Gastrocnemius medialis (tissue), 4 donors: Measurements from ENCODE around the gene SNAI1. TPM values are rescaled to one million over a fixed set of nuclear protein-coding genes. Genes with fewer than 3 reads are reported as not detected.
A peak's percentile ranks its signal among the peaks of the same experiment; 100 is the strongest.

Experiments
- ATAC-seq, 2 donors: fragments of 150-250 bp; one replicate each; pipeline ENCODE4 v1.9.1; 2016
- DNase-seq, 2 donors: peaks; one replicate each; pipeline ENCODE4 v3.0.0-alpha.2; 2019
- H3K27ac ChIP-seq, 4 donors: fragments of 200-600 bp; sonication (generic); 1 replicate in 1 of 4; 2 replicates in 3 of 4; pipeline ENCODE4 v1.5.1; 2016 to 2018; ENCODE audit warnings: mild to moderate bottlenecking in 2 of 4, moderate library complexity in 1 of 4
- H3K27me3 ChIP-seq, 3 donors: fragments of 200-600 bp; sonication (generic) in 2 of 3; 1 replicate in 1 of 3; 2 replicates in 2 of 3; pipeline versions ENCODE4 v1.5.1 to v1.6.0; 2016 to 2019; ENCODE audit warnings: mild to moderate bottlenecking in 1 of 3, moderate library complexity in 1 of 3
- H3K36me3 ChIP-seq, 2 donors: fragments of 200-600 bp; sonication (generic) in 1 of 2; one replicate each; pipeline ENCODE4 v1.5.1; 2017 to 2018
- H3K4me1 ChIP-seq, 2 donors: fragments of 200-600 bp; sonication (generic) in 1 of 2; one replicate each; pipeline ENCODE4 v1.5.1; 2016 to 2017; ENCODE audit warnings: mild to moderate bottlenecking in 2 of 2
- H3K4me3 ChIP-seq, 4 donors: fragments of 200-600 bp; sonication (generic) in 3 of 4; 1 replicate in 1 of 4; 2 replicates in 3 of 4; pipeline ENCODE4 v1.5.1; 2016 to 2019; ENCODE audit warnings: mild to moderate bottlenecking in 2 of 4
- H3K9me3 ChIP-seq, 3 donors: fragments of 200-600 bp; sonication (generic) in 2 of 3; 1 replicate in 1 of 3; 2 replicates in 2 of 3; pipeline ENCODE4 v1.5.1; 2016 to 2019
- POLR2A ChIP-seq, 2 donors: fragments of 450-650 bp; IDR thresholded peaks; one replicate each; pipeline ENCODE4 v1.6.1; 2017; ENCODE audit warnings: antibody characterized with exemption in 2 of 2, mild to moderate bottlenecking in 2 of 2, moderate library complexity in 2 of 2
- in situ Hi-C, 4 donors: fragments of 200-750 bp; cut with MboI; loops; one replicate each; pipeline versions ENCODE4 v1.15.0 to v1.8.0; 2017; ENCODE audit warnings: low sequenced_read_pairs in 4 of 4
- intact Hi-C: fragments of 100-400 bp; cut with DNase I; formaldehyde crosslinking; loops from one replicate; pipeline ENCODE4 v1.15.1; 2023; ENCODE audit warnings: low total_unique reads
- total RNA-seq, 4 donors: library from RNA; depleted of rRNA; stranded (reverse); fragments of >200 nt; gene quantifications; one replicate each; pipeline versions ENCODE4 v1.1.0 to v1.2.3, GENCODE V29; 2016
- TF ChIP-seq, protein P1 (sequence below), 5 experiments: fragments of 450-650 bp in 3 of 5; fragments of 200-600 bp in 2 of 5; sonication (generic) in 2 of 5; IDR thresholded peaks in 4 of 5; conservative IDR thresholded peaks in 1 of 5; 1 replicate in 4 of 5; 2 replicates in 1 of 5; pipeline ENCODE4 v1.5.1; 2016 to 2019; ENCODE audit warnings: antibody characterized with exemption in 5 of 5, mild to moderate bottlenecking in 3 of 5, moderate library complexity in 3 of 5

SNAI1 gene
- total RNA-seq, 4 donors from 2014 or later: 0.61 to 3.5 (median 1.3) TPM

DNA sequence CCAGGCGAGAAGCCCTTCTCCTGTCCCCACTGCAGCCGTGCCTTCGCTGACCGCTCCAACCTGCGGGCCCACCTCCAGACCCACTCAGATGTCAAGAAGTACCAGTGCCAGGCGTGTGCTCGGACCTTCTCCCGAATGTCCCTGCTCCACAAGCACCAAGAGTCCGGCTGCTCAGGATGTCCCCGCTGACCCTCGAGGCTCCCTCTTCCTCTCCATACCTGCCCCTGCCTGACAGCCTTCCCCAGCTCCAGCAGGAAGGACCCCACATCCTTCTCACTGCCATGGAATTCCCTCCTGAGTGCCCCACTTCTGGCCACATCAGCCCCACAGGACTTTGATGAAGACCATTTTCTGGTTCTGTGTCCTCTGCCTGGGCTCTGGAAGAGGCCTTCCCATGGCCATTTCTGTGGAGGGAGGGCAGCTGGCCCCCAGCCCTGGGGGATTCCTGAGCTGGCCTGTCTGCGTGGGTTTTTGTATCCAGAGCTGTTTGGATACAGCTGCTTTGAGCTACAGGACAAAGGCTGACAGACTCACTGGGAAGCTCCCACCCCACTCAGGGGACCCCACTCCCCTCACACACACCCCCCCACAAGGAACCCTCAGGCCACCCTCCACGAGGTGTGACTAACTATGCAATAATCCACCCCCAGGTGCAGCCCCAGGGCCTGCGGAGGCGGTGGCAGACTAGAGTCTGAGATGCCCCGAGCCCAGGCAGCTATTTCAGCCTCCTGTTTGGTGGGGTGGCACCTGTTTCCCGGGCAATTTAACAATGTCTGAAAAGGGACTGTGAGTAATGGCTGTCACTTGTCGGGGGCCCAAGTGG, 5.3 kb downstream of the SNAI1 start:
- no peaks in the 10 kb centered on the region for H3K27me3 ChIP-seq
- ATAC-seq: no peak
- peaks cover 19 to 32% of the 10 kb centered on the region in 2 donors for H3K4me1 ChIP-seq
- H3K4me3 ChIP-seq: no peak overlapping the region
- H3K9me3 ChIP-seq: no peaks in the 10 kb centered on the region
- no peak for DNase-seq
- no peaks in the 10 kb centered on the region for H3K36me3 ChIP-seq
- TF ChIP-seq, protein P1, sequence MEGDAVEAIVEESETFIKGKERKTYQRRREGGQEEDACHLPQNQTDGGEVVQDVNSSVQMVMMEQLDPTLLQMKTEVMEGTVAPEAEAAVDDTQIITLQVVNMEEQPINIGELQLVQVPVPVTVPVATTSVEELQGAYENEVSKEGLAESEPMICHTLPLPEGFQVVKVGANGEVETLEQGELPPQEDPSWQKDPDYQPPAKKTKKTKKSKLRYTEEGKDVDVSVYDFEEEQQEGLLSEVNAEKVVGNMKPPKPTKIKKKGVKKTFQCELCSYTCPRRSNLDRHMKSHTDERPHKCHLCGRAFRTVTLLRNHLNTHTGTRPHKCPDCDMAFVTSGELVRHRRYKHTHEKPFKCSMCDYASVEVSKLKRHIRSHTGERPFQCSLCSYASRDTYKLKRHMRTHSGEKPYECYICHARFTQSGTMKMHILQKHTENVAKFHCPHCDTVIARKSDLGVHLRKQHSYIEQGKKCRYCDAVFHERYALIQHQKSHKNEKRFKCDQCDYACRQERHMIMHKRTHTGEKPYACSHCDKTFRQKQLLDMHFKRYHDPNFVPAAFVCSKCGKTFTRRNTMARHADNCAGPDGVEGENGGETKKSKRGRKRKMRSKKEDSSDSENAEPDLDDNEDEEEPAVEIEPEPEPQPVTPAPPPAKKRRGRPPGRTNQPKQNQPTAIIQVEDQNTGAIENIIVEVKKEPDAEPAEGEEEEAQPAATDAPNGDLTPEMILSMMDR (IDR thresholded peaks at IDR 0.05 in 4 of 5, conservative IDR thresholded peaks at IDR 0.05 in 1 of 5): no peak
- TF ChIP-seq POLR2A (IDR thresholded peaks at IDR 0.05): no peak
- peak overlapping the region; percentile 18 to 72 (median 44) for H3K27ac ChIP-seq
- intact Hi-C loops (no loop called here), in situ Hi-C loops (loop anchor here in 1 of 4 donors (10.0 kb wide), 1 partner anchor 177 kb away; no protein-coding TSS in a partner anchor)

DNA sequence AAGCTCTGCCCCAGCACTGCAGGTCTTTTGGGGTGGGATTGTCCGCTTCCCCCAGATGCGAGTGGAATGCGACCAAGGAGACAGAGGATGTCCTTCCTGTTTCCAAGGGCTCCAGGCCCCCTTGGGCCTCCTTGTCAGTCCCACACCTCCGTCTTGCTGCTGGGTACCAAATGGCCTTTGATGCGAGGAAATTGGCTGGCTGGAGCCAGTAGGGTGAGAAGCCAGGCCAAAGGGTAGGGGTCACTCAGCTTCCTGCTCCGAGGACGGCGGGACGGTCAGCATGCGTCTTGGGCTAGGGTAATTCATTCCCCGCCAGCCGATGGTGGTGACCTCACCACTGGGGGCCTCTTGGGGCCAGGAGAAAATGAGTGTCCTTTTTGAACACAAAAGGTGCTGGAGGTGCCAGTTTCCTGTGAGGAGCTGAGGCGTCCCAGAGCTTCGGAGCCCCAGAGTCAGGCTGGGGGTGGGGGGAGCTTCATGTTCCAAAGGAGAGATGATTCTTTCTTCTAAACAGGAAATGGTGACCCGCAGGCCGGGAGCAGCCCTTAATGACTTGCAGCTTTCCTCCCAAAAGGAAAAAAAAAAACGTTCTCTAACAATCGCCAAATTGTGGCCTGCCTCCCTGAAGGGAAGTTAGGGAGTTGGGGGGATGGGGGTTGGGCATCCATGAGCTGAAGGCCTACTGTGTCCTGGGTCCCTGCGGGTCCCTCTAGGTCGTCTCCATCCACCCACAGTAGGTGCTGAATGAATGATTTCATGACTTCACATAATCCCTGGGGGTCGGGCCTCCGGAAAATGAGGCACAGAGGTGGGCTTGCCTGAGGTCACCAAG, 6.7 kb downstream of the SNAI1 start:
- Histone ChIP-seq H3K27me3 (no peaks in the 10 kb centered on the region), H3K4me1 (peaks cover 14 to 20% of the 10 kb centered on the region in 2 donors), H3K9me3 (no peaks in the 10 kb centered on the region), H3K4me3 (no peak overlapping the region), H3K27ac (peak overlapping the region; percentile 49 to 72 (median 64)), H3K36me3 (no peaks in the 10 kb centered on the region)
- in situ Hi-C loops (loop anchor here in 2 of 4 donors (10.0 kb wide), 2 partner anchors 65 to 175 kb away; no protein-coding TSS in a partner anchor), intact Hi-C loops (no loop called here)
- no peak for TF ChIP-seq POLR2A (IDR thresholded peaks at IDR 0.05)
- TF ChIP-seq, protein P1 (IDR thresholded peaks at IDR 0.05 in 4 of 5, conservative IDR thresholded peaks at IDR 0.05 in 1 of 5): no peak
- ATAC-seq: peak; percentile 52 to 57
- peak in 1 of 2 donors; percentile 66 for DNase-seq

DNA sequence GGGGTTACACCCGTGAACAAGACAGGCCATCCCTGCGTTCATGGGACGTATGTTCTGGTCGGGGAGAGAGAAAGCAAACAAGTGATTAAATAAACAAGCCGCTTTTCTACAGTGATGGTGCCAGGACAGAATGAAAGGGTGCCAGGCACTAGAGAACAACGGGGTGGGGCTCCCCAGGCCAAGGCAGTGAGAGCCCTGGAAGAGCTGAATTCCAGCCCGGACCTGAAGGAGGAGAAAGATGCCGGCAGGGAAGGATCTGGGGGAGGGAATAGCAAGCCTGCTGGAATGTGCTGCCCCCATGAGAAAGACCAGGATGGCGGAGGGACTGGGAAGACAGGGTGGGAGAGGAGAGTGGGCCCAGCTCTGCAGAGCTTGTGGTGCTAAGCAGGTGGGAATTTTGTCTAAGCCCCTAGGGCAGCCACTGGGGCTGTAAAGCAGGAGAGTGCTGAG, 7.5 kb downstream of the SNAI1 start:
- ATAC-seq: no peak
- intact Hi-C loops: no loop called here

DNA sequence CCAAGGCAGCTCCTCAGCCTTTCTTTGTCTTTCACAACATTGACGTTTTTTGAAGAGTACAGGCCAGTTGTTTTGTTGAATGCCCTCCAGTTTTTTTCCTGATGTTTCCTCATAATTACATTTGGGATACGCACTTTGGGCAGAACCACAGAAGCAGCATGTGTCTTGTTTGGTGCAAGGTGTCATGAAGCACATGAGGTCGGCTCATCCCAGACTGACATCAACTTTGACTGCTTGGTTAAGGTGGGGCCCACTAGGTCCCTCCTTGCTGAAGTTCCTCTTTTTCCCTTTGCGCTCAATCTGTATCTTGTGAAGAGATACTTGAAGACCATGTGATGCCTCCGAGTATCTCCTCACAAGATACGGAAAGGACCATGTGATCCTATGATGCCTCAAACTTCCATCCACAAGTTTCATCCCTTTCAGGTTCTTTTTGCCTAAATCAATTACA, 10.5 kb downstream of the SNAI1 start:
- no peak for TF ChIP-seq POLR2A (IDR thresholded peaks at IDR 0.05)
- TF ChIP-seq, protein P1 (IDR thresholded peaks at IDR 0.05 in 4 of 5, conservative IDR thresholded peaks at IDR 0.05 in 1 of 5): no peak
- no peaks in the 10 kb centered on the region for H3K27me3 ChIP-seq
- DNase-seq (peak in 1 of 2 donors; percentile 42), ATAC-seq (peak; percentile 35 to 59)
- H3K36me3 ChIP-seq: no peaks in the 10 kb centered on the region
- peaks cover 2 to 12% of the 10 kb centered on the region in 2 donors for H3K4me1 ChIP-seq
- intact Hi-C loops (no loop called here), in situ Hi-C loops (loop anchor here in 1 of 4 donors (10.0 kb wide), 1 partner anchor 61 kb away; no protein-coding TSS in a partner anchor)
- H3K9me3 ChIP-seq: no peaks in the 10 kb centered on the region
- H3K27ac ChIP-seq: peak overlapping the region in 2 of 4 donors; percentile 11 to 39
- no peak overlapping the region for H3K4me3 ChIP-seq

More for the DNA sequence above, 7.5 kb downstream of the SNAI1 start:
- TF ChIP-seq, protein P1 (IDR thresholded peaks at IDR 0.05 in 4 of 5, conservative IDR thresholded peaks at IDR 0.05 in 1 of 5): no peak
- no peak for TF ChIP-seq POLR2A (IDR thresholded peaks at IDR 0.05)
- no peak for DNase-seq
- in situ Hi-C loops: loop anchor here in 1 of 4 donors (10.0 kb wide), 1 partner anchor 65 kb away; no protein-coding TSS in a partner anchor
- no peaks in the 10 kb centered on the region for H3K27me3 ChIP-seq
- peaks cover 12 to 14% of the 10 kb centered on the region in 2 donors for H3K4me1 ChIP-seq
- H3K27ac ChIP-seq: peak overlapping the region; percentile 49 to 72 (median 64)
- H3K36me3 ChIP-seq: no peaks in the 10 kb centered on the region
- H3K4me3 ChIP-seq: no peak overlapping the region
- no peaks in the 10 kb centered on the region for H3K9me3 ChIP-seq
